NB4 (cell line): ENCODE measurements around the gene CDKN2B-AS1.

Source experiments
- CTCF ChIP-seq: IDR thresholded peaks from one replicate; pipeline ENCODE4 v1.5.1; 2012; ENCODE audit warnings: low read depth, low read length
- MAX ChIP-seq: IDR thresholded peaks from 2 replicates; pipeline ENCODE4 v1.6.1; 2011; ENCODE audit warnings: low read depth, low read length

- no peak for TF ChIP-seq CTCF
- TF ChIP-seq MAX: no peak
These were observed 35.6 kb downstream of the CDKN2B-AS1 start for GRCh38 chr9:22030101-22030598.
